Measurements from ENCODE around the gene PHF12.

DNA sequence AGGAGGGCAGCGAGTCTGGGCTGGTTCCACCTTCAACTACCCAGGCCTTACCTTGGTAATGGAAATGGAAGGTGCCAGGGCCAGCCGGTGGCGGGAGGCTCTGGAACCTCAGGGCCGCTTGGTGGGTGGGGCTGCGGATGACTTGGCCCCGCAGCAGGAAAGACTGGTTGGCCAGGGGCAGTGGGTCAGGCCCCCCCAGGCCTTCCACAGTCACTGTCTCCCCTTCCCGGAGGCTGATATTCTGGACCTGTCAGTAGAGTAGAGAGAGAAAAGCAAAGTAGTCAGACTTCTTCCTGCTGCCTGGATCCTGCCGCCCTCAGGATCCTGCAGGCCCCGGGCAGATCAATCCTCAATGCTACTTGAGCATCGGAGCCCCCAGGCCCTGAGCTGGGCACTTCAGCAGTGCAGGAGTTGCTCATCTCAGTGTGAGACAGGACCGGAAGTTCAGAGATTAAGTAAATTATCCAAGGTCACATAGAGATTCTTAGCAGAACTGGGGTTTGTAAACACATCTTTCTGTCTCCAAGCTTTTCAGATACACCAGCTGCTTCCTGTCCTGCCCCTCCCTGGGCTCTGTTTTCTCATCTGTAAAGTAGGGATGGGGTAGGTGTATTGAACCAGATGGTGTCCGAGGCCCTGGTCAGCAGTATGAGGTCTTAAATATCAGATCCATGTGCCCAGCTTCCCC is 18.5 kb upstream of the PHF12 start:
- no peak for TF ChIP-seq POLR2A (IDR thresholded peaks at IDR 0.05)
- TF ChIP-seq, protein P1, sequence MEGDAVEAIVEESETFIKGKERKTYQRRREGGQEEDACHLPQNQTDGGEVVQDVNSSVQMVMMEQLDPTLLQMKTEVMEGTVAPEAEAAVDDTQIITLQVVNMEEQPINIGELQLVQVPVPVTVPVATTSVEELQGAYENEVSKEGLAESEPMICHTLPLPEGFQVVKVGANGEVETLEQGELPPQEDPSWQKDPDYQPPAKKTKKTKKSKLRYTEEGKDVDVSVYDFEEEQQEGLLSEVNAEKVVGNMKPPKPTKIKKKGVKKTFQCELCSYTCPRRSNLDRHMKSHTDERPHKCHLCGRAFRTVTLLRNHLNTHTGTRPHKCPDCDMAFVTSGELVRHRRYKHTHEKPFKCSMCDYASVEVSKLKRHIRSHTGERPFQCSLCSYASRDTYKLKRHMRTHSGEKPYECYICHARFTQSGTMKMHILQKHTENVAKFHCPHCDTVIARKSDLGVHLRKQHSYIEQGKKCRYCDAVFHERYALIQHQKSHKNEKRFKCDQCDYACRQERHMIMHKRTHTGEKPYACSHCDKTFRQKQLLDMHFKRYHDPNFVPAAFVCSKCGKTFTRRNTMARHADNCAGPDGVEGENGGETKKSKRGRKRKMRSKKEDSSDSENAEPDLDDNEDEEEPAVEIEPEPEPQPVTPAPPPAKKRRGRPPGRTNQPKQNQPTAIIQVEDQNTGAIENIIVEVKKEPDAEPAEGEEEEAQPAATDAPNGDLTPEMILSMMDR (IDR thresholded peaks at IDR 0.05), result no peak
